Endometrial microvascular endothelial cells (primary cell): Measurements from ENCODE around the gene RIPPLY1. TPM values are rescaled to one million over a fixed set of nuclear protein-coding genes. Genes with fewer than 3 reads are reported as not detected.
"Not testable (repeated sequence)": the region's sequence is repeated elsewhere in the genome, so short reads cannot be mapped to it uniquely, and the experiment has no call there.

ENCODE experiments used
- in situ Hi-C: cut with HindIII; loops from 2 replicates; pipeline ENCODE4 v1.10.0; 2017; ENCODE audit warnings: low sequenced_read_pairs, low pct_unique_long_range_greater_than_20kb; ENCODE audit errors: inconsistent ontology term
- total RNA-seq: library from RNA; depleted of rRNA; stranded (reverse); fragments of >200 nt; gene quantifications from one replicate; pipeline ENCODE4 v1.2.3, GENCODE V29; 2015; ENCODE audit errors: inconsistent ontology term

The RIPPLY1 gene
- total RNA-seq, 1 donor from 2014 or later = not detected

GRCh38 chrX:106872796-106873195, 30.3 kb downstream of the RIPPLY1 start:
- in situ Hi-C loops = not testable (repeated sequence)

- in situ Hi-C loops = no loop called here
These were observed 39.4 kb downstream of the RIPPLY1 start for GRCh38 chrX:106863697-106864096.

GRCh38 chrX:106862972-106863688, 40.0 kb downstream of the RIPPLY1 start:
- in situ Hi-C loops = no loop called here

Other genes starting within 250 kb of the RIPPLY1 start
- gene RNF128, start 176.6 kb downstream of the RIPPLY1 start, total RNA-seq = 0.37 TPM
- 5.1 TPM for gene TBC1D8B, start 100.7 kb downstream of the RIPPLY1 start, total RNA-seq
- gene CLDN2, start 17.1 kb upstream of the RIPPLY1 start, total RNA-seq = not detected
- gene MORC4, start 96.9 kb upstream of the RIPPLY1 start, total RNA-seq = 9.5 TPM
- 11.1 TPM for gene RBM41, start 215.5 kb upstream of the RIPPLY1 start, total RNA-seq